HPDE6-E6E7 (cell line): ENCODE data around the gene BLACAT1.
"Not testable (repeated sequence)": the region's sequence is repeated elsewhere in the genome, so short reads cannot be mapped to it uniquely, and the experiment has no call there.

Experiments used
- DNase-seq: peaks from one replicate; pipeline ENCODE4 v3.0.0; 2011; ENCODE audit warnings: missing footprints; ENCODE audit errors: extremely low spot score

BLACAT1 gene

DNA sequence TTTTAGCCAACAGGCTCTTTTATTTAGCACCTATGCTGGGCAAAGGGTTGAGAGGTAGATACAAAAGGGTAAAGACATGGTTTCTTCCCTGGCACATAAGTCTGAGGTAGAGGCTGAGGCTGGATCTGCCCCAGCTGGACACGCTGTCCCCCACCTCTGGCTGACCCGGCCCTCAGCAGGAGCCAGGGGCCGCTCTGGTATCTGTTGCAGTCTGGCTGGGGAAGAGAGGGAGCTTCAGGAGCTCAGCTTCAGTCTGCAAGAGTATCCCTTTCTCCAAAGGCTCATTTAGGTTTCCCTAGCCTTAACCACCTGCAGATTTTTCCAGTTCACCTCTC is 14.2 kb downstream of the BLACAT1 start:
- DNase-seq, result no peak

DNA sequence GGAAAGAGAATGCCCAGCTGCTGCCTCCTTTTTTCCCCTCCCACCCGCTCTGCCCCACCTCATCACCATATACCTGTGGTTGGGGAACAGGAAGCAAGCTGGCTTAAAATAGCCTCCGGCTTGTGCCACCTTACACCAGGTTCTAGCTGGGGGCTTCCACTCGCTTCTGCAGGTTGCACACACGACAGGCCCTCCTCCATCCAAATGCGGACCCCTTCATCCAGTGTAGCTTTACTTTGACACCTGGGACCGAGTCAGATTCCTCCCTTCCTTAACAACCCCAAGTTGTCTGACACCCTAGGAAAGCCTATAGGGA is 14.6 kb downstream of the BLACAT1 start:
- DNase-seq, result no peak

DNA sequence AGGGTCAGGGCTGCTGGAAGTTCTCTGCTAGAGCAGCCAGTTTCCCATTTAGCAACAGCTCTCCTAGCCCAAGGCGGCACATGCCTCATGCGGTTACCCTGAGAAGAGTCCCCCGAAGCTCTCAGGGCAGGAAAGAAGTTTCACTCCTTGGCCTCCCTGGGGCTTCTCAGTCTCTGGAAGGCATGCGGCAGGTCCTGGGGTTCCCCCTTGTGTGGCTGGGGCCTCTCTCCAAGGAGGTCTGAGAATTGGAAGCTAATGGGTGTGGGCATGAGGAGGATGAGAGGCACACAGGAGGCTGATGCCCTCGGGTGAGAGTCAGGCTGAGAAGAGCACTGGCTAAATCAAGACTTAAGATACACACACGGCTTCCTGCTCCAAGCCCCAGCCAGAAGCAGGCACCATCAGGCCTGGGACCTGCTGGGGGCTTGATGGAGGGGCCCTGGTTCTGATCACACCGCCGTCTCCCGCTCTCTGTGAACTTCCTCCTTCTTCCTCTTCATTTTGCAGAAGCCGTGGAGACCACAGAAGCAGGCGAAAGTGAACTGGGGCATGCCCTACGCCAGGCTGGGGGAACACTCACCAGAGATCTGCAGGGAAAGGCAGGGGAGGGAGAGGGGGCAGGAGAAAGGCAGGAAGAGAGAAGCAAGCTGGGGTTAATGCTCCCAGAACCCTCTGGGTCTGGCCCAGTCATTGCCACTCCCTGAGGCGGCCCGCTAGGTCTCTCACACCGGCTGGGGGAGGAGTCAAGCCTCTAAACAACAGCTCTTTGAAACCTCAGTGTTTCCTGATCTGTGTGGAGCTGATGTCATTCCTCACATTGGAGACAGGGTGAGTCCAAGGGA is 15.1 kb downstream of the BLACAT1 start:
- DNase-seq, result peak; percentile 97

DNA sequence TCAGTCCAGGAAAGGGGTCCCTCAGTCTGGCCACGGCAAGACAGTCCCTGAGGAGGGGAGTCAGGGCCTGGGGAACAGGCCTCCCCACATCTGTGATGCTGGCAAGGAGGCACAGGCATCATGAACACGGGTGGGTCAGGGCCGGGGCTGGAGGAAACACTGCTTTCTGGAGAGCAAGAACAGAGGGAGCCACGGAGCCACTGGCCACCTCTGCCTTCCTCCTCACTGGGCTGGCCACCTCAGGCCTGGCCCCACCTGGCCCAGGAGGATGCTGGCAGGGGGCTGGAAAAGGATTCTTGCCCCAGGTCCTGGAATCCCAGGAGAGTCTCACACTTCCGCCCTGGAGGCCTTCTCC is 15.7 kb downstream of the BLACAT1 start:
- no peak for DNase-seq

DNA sequence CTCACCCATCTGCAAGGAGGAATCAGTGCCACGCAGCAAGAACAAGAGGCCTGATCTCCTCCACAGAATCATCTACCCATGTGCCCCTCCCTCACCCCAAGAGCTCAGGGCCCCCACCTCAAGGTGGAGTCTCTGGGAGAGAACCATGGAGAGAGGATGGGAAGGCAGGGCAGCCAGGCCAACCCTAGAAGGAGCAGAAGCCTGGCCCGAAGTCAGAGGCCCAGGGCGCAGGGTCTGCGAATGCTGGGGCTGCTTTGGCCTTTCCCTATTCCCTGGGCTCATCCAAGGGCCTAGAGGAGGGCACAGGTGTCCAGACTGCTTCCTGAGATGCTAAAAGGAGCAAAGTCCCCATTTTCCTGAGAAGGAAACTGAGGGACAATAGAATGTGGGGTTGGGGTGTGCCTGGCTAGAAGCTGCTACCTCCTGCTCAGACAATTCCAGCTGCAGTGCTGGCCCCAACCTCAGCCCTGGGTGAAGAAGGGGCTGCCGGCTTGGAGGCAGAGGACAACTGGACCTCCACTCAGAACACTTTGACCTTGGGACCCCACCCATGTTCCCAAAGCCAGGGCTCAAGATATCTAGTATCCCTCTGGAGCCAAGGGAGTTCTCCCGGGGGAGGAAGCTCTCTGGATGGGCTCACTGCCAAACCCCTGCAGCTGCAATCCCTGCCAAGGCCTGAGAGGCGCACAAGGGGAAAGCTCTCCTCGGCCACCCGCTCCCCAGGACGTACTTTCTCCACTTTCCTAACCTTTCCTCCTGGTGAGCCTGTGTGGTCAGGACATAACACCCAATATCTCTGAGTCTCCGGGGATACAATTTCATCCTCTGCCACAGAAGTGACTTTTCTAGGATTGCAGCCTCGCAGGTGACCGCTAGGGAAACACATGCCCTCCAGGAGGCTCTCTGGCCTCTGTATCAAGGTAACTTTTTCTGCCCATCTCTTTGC is 17.4 kb downstream of the BLACAT1 start:
- no peak for DNase-seq

DNA sequence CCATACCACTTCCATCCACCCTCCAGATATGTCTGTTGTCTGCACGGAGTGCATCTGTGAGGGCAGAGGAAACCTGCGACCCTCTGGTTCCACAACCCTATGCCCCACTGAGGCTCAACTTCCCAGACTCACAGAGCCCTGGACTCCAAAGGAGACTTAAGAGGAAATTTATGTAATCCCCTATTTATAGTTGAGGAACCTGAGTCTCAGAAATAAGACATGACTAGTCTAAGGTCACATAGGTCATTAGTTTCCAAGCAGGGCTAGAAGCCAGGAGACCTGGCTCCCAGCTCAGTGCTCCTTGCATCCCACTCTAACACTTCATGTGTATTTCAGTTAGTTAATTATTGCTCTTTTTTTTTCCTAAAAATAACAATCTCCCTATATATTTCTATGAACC is 18.3 kb downstream of the BLACAT1 start:
- no peak for DNase-seq

DNA sequence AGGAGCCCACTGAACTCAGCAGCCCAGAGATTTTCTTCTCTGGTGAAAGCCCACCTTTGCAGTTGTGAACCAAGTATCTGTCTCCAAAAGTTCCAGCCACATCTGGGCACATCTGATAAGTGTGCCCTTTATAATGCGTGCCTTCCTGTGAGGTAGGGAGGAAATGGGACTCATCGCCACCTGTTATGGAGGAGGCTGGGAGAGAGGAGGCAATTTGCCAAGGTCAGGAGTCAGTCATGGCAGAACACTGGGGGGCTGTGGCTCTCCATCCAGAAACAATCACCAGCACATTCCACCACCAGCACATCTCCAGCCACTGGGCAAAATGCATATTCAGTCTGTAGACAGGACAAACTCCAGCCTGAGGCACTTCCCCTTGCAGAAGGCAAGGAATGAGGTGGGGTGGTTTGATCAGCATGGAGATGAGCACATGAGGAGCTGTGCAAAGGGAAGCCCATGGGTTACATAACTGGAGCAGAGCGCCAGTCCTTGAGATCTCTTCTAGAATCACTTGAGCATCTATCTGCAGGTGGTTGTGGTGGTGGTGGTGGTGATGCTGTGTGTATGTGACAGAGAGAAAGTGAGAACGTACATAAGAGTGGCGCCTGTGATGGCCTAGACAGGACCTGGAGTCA is 19.0 kb downstream of the BLACAT1 start:
- no peak for DNase-seq

DNA sequence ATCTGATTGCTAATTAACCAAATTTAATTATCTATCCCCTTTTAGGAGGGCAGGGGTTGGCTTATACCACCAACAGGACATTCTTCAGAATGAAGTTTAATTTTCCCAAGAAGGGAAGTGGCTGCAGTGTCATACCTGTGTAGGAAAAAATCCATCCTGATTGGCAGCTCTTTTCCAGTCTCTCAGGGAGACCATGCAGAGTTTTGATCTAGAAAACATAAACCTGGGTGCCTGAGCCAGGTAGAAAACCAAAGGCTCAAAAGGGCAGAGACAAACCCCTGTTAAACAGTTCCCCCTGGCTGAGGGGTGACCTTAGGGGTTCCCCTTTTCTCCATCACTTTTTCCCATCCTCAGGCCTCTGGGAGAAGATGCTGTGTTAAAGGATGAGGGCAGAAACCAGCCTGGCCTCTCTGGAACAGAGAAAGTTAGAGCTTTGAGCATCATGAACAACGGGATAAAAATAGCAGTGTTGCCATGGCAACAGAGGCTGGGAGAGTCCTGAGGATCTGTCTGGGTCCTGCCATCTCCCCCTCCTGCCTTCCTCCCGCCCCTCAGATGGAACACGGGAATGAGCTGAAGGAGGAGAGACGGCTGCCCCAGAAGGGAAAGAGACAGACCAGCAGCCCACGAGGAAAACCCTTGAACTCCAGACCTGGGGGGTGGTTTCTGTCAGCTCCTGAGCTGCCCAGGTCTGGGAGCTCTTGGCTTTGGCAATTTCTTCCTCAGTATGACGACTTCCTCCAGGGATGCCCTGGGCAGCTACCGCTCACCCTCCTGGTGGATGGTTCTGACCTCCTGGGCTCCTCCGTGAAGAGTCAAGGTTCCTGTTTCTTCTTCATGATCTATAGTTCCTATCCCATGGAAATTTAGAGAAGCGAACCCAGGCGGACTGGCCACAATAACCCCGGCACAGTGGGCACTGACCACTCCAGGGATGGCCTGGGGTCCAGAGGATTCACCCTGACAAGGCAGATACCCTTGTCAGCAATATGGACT is 20.0 kb downstream of the BLACAT1 start:
- DNase-seq, result no peak

DNA sequence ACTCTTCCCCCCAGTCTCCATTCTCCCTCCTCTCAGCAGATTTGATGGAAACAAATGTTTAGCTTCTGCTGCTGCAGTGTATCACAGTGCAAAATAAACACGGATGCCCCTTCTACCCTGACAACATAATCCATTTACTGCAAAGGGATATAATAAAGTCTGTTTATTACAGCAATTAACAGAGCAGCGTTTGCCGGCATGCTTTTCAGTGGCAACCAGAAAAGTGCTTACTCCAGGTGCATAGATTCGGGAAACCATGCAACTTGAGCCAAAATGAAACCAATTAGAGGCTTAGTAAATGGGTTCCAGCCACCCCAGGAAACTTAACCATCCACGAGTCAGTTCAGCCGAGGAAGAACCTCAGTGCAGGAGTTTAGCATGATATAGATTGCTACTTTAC is 21.1 kb downstream of the BLACAT1 start:
- no peak for DNase-seq

DNA sequence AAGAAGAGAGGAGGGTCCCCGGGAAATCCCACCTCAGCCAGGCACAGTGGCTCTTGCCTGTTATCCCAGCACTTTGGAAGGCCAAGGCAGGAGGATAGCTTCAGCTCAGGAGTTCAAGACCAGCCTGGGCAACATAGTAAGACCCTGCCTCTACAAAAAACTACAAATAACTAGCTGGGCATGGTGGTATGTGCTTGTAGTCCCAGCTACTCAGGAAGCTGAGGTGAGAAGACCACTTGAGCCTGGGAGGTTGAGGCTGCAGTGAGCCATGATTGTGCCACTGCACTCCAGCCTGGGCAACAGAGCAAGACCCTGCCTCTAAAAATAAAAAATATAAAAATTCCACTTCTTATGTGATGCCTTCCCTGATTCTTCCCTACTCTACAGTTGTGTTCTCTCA is 23.2 kb downstream of the BLACAT1 start:
- DNase-seq, result not testable (repeated sequence)

DNA sequence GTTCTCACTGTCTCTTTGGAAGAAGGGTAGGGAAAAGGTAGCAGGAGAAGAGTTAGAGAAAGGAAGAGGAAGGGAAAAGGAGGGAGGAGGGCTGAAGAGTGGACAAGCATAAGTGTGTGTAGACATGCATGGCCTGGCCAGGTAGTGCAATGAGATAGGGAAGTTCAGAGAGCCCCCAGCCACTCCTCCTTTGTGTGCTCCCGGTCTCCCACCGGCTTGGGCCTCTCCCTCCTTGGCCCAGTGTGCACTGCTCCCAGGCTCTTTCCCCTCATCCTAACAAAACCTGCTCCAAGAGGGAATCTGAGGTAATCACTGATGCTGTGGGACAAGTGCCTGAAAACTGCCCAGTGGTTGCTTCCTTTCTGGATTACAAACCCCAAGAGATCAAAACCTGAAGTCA is 23.7 kb downstream of the BLACAT1 start:
- no peak for DNase-seq

DNA sequence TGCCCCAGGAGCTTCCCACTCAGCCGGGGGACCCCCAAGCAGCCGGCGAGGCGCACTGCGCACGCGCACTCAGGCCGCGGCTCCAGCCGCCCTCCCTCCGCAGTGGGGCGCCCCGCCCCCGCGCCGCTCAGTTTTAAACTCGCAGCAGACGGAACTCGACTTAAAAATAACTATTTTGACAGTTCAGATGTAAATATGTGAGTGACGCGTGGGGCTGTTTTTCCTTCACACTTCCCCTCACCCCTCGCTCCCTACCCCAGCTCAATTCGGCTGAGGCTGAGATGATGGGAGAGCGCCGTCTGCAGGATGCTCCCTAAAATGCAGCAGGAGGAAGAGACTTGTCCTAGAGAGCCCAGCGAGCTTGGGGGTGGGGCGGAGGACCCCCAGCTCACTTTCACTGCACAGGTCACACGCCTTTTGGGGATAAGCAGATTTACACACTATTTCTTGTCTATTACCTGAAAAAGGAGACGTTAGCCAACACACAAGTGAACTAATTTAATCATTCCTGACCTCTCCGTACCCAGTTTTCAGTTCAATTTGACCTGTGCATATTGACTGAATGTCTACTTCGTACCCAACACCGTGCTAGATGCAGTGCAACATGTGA is 25.0 kb downstream of the BLACAT1 start:
- DNase-seq, result no peak

DNA sequence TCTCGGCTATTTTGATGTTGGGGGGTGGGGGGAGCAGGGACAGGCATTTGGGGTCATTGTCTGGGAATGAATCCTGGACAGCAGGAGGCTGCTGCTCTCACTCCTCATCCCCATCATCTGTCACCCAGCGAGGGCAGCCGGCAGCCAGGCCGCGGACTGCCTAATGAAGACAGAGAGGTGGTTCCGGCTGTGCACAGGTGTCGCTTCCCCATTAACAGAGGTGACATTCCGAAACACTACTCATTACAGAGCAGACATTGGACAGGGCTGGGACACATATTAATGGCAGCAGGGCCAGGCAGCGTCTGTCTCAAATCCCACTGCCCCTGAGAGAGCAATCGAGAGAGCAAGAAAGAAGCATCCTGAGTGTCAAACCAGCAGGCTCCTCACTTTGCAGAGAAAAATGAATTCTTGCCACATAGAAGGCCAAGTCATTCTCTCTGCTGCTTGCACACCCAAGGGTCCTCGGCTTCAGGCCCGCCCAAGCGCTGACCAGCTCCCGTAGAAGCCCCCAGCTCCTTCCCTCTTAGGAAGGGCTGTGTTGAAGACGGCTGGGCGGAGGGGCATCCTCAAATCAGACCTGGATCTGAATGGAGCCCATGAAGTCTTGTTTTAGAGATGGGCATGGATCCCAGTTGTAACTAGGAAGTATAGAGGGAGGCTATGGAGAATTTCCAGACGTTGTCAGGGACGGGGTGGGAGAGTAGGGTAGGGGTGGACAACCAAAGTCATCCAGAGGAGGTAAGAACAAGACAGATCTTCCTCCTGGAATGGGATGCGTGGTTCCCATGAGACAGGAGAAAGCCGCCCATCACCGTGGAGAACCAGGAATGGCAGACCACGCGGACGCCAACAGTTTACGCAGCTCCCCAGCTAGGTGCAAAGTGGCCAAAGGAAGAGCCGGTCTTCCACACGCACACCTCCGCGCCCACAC is 25.8 kb downstream of the BLACAT1 start:
- no peak for DNase-seq

DNA sequence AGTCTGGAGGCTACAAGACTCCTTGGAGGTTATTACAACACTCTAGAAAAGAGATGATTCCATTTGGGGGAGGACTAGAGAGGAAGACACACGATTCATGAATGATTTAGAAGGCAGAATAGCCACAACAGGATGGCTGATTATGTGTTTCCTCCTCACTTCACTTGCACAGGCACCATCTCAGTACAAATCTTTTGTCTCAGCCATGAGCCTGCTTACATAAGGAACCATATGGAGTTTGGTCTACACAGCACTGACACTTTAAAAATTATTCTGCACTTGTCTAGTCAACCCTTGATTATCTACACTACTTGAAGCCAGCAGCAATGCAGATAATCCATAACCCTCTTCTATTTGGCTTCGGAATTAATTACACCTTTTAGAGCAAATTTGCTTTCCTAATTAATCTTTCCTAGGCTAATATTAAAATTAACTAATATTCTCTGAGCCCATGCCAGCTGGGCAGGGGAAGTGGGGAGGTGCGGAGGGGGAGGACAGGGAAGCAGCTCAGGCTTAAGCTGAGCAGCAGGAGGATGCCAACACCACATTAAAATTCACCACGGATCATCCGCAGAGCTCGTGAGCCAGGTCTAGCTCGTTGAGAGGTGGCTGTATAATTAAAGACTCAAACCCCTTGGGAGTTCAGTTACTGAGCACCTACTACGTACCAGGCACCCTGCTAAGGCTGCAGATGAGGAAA is 30.8 kb downstream of the BLACAT1 start:
- no peak for DNase-seq

DNA sequence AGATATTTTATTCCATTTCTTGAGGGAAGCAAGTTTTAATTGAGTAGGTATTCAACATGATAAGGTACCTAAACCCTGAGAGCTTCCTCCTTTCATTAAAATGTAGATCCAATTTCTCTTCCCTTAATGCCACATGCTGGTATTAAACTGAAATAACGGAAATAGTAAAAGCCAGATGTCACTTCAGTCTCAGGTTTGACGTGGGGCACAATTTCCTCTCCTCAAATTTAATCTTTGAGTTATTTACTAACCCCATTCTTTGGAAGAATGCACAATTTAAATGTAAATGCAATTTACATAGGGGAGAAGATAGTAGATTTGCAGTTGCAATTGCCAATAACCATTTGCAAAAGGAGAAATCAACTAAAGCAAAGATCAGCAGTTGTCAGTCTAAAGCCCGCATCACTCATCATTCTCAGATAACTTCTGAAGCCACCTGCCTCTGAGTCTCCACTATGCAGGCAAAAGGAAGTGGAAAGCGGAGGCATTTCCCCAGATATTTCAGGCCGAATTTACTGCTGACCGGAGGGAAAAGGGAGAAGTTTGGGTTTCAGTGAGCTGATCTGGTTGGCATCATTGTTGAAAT is 31.9 kb downstream of the BLACAT1 start:
- no peak for DNase-seq

DNA sequence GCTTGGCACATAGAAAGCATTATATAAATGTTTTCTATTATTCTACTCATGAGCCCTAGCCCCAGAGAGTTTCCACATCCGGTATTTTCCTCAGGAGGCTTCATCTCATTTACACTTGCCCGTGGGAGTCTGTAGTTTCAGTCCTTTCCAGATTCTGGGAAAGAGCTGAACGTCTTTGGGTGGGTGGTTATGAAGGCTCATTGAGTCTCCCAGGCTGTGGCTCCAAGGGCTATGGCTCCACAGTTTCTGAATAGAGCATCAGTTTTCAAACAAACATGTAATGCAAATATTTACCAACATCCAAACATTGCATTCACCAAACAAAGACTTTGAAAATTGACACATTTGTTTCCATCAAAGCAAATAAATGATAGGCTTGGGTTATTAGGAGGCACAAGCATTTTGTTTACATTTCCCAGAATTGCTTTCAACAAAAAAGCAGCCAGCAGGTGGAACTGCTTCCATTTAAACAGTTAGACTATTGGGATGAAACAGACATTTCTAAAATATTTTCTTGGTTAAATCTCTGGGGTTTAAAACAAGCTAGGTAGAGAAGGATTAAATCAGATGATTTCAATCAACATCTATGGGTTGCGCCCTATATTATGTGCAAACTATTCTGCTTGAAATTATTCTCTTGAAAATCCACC is 32.7 kb downstream of the BLACAT1 start:
- no peak for DNase-seq

DNA sequence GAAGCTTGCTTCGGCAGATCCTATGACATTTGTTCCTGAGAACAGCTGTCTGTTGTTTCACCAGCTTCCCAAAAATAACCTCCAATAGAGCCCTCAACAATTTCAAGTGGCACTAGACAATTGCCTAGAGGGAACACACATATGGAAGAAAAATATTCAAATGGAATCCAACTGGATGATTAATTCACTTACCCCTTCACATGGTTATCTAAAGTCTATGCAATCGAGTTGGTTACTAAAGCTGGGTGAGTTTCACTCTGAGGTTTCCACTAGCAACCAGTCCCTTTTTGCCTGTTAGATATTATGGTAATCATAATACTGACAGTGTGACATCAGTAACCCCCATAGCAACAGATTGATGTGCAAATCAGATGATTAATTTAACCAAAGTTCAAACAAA is 34.0 kb downstream of the BLACAT1 start, which contains the start of gene LEMD1:
Gene LEMD1 (minus strand): TSS at position 259 of the 400 bp plus-strand sequence. CDS start 1,520 bp downstream, outside the sequence.
- no peak for DNase-seq

DNA sequence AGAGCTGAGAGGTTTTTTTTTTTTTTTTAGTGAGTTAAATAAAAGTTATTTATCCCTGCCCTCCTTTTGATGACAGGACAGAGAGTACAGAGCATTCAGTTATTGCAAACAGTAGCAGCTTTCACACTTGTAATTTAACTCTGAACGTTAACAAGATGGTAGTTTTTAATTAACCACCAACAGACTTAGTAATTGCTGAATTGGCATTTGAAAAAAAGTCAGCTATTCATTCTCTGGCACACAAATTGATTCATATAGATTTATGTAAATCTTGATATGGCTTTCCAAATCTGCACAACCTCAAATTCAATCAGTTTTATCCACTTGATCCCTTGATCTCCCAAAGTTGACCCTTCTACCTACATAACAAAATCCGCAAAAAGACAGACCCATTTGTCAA is 34.9 kb downstream of the BLACAT1 start:
- no peak for DNase-seq
